HG02571 (cell line): ENCODE measurements around the gene GNAQ.
"Not testable (repeated sequence)": the region's sequence is repeated elsewhere in the genome, so short reads cannot be mapped to it uniquely, and the experiment has no call there.

ENCODE experiments used
- ATAC-seq: cut with Tn5 transposase; IDR thresholded peaks from one replicate; pipeline ENCODE4 v1.9.1; 2021; ENCODE audit warnings: mild to moderate bottlenecking, moderate library complexity; ENCODE audit not compliant: unreplicated experiment

The GNAQ gene

DNA sequence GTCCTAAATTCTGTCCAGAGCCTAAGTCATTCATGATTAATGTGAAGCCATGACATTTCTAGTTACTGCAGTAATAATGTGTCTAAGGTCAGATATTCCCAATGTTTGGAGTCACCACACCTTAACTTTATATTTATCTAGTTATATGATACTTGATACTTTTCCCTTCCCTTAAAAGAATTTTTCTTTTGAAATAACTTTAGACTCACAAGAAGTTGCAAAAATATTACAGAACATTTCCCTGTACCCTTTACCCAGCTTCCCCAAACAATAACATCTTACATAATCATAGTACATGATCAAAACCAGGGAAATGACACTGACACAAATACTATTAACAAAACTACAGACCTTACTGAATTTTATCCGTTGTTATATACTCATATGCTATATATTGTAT is 233.5 kb downstream of the GNAQ start:
- ATAC-seq, result no peak

DNA sequence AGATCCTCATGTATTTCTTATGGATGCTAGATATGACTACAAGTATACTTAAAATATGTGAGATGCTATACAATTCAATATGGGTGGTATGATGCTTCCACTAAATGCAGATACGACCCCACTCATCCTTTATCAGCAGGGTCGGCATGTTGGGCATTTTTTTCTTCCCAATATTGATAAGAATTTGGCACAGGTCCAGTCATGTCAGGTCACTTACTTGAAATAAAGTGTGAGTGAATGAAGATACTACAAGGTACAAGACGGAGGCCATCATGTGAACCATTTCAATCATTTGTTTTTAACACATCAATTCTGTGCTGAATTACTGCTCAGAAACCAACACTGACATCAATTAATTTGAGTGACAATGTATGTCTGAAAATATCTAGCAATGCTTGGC is 236.6 kb downstream of the GNAQ start:
- ATAC-seq, result no peak

DNA sequence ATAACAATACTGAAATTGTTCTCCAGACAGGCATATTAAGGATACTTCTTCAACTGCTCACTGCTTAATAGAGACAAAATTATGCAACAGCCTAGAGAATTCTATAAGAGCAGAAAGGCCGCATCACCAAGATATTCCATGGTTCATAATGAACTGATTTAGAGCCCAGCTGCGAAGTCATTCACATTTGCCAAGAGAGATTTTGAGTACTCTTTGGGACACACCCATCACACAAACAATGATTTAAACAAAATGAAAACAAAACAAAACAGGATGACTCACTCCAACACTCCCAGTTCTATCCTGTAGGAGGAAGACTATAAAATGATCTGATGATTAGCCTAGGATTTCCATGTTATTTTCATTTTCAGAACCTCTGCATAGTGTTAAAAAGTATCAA is 237.8 kb downstream of the GNAQ start:
- no peak for ATAC-seq

DNA sequence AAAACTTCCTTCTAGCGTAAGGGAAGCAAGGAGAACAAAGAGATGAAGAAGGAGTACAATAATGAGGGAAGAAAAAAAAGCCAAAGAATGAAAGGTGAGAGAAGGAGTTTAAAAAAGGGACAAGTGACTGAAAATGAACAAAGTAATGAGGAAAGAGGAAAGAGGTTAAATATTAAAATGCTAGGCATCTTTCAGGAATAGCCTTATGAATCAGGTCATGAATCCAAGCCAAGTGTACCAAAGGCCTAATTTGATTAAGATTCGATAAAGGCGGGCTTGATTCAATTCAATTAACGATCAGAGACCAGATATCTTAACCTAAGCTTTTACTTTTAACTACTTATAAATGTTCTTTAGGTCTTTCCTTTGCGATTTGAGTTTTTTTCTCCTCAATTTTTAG is 241.7 kb downstream of the GNAQ start:
- no peak for ATAC-seq

DNA sequence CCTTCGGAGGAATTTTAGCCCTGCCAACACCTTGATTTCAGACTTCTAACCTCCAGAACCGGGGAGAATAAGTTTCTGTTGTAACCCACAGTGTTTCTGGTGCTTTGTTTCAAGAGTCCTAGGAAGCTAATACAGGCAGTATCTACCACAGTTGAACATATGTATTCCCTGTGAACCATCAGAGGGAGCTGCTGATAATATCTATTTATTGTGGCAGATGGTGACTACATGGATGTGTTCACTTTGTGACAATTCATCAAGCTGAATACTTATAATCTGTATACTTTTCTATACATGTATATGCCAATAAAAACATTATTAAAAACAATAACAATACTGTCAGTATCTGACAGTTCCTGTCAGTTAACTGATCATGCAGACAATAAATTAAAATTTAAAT is 246.3 kb downstream of the GNAQ start:
- no peak for ATAC-seq

DNA sequence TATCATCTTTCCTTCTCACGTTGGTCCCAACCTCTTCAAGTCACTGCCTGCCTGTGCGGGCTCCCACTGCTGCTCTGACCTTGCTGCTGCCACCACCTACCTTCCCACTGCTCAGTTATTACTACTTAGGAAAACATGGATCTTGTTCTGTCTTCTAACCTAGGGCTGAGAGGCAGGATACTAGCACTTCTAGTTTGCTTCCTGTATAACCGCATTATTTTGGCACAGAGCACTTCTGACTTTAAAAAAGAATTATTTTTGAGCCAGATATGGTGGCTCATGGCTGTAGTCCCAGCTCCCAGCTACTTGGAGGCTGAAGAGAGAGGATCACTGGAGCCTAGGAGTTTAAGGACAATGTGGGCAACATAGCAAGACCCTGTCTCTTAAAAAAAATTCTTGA is 248.1 kb downstream of the GNAQ start:
- ATAC-seq, result no peak

DNA sequence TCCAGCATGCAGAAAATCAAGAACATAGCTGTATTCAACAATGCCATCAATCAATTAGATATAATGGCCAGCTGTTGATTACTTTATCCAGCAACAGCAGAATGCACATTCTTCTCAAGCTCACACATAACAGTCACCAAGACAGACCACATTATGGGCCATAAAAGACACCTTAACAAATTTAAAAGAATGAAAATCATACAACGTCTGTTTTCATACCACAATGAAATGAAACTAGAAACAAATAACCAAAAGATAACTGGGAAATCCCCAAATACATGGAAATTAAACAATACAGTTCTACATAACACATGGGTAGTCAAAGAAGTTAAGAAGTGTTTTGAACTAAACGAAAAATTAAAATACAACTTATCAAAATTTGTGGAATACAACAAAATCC is 252.6 kb downstream of the GNAQ start:
- ATAC-seq, result no peak

DNA sequence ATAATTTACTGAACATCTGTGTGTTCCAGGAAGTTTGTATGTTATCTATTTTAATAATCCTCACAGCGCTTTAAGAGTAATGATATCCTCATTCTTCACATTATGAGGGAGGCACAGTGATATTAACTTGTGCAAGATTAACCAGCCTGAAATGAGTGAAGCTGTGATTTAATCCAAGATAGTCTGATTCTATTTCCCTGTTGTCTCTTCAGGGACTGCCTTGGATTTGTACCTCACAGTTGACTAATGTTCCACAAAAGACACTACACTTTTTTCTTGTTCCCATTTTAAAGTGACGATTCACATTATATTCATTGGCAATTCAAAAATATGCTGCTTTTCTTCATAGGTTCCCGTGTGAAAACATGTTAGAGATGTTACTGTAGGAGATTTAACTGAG is 258.2 kb downstream of the GNAQ start:
- ATAC-seq, result no peak

DNA sequence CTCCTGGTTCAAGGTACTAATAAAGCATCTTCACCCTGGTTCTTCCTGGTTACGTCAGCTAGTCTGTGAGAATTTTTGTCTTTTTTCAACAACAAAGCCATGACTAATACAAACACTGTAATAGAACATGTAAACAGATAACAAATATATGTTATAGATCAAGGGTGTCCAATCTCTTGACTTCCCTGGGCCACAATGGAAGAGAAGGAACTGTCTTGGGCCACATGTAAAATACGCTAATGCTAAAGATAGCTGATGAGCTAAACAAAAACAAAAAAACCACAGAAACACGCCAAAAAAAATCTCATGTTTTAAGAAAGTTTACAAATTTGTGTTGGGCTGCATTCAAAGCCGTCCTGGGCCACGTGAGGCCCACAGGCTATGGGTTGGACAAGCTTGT is 259.0 kb downstream of the GNAQ start:
- no peak for ATAC-seq

DNA sequence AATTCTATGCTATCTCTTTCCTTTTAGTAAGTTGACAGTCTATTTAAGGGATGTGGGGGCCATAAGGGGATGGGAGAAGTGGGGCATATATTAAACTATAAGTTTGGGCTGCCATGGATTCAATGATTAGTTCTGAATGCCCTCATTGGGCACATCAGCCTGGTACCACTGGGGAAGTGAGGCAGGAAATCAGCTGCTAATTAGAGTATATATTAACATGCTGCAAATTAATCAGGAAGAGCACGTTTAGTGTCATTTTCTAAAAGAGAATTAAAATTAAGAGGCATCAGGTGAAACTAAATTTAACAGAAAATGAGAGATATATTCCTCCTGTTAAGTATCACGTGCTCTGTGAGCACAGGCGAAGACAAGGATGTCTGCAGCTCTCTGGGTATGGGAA is 260.4 kb downstream of the GNAQ start:
- ATAC-seq, result no peak

DNA sequence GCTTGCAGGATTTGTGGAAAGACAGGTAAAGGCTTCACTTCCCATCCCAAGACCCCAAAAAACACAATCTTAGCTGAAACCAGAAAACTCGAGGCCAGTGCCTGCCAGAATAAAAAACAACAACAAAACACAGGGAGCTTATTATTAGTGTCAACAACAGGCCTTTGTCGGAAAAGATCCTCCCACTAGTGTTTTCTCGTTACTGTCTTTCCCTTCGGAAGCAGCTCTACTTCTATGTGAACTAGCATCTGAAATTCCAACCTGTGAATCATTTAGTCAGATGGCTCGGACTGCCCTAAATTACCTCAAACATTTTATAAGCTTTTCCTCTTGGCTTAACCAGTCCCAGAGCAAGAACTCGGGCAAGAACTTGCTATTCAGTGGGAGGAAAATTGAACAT is 261.3 kb downstream of the GNAQ start:
- no peak for ATAC-seq

DNA sequence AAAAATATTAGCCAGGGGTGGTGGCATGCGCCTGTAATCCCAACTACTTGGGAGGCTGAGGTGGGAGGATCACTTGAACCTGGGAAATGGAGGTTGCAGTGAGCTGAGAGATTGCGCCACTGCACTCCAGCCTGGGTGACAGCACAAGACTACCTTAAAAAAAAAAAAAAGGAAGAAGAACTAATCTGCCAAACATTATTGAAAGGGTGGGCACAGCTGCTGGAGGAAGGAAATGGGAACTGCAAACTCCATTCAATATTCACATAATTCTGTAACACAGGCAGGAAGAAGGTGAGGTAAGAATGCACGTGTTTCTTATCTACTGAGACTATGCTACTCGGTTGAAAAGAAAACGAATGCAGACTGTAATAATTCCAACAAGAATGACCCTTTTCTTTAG is 262.4 kb downstream of the GNAQ start:
- no peak for ATAC-seq

DNA sequence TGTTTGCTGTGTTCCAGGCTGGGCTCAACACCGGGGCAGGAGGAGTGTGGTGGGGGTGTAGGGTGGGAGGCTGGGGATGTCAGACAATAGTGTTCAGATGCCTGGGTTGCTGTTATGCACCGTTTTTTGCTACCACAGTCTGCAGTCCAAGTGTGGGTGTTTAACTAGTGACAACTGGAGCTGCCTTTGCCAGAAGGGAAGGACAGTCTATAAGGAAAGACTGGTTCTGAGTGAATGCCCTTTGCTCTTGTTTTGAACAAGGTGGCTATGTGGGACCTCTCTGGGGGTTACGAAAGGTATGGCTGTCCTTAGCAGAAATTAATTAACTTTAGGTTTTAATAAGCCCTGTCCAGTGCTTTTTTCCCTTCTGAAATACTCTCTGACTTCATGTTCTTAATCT is 265.0 kb downstream of the GNAQ start:
- ATAC-seq, result no peak

DNA sequence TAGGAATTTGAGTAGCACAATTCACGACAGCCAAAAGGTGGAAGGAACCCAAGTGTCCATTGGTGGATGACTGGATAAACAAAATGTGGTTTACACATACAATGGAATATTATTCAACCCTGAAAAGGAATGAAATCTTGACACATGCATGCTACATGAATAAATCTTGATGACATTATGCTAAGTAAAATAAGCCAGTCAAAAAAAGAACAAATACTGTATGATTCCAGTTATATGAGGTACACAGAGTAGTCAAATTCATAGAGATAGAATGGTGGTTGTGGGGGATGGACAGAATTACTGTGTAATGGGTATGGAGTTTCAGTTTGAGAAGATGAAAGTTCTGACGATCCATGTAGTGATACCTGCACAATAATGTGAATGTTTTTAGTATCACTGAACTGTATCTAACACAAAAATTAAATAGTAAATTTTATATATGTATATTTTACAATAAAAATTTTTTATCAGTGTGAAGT is 265.8 kb downstream of the GNAQ start:
- ATAC-seq, result no peak

DNA sequence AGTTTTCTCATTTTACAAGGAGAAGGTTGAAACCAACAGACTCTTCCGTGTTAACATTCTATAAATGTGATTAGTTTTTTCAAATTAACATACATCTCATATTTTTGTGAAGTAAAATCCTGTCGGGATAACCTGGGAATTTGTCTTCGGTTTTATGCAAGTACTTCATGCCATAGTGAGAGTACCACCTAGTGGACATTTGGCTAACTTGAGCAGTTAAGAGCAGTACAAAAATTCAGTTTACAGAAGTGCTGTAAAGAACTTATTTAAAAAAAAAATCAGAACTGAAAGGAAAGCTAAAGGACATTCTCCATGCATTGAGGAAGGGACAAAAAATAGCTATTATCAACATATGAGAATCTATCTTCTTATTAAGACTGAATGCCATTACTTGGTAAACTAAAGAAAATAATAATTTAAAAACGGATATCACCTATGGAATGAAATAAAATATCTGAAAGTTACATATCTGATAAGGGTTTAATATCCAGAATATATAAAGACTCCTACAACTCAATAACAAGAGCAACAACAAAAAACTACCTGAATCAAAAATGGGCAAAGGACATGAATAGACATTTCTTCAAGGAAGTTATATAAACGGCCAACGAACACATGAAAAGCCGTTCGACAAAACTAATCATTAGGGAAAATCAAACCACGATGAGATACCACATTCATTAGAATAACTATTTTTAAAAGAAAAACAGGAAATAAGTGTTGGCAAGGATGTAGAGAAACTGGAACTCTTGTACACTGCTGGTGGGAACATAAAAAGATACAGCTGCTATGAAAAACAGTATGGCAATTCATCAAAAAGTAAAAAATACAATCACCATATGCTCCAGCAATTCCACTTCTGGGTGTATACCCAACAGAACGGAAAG is 266.5 kb downstream of the GNAQ start:
- ATAC-seq, result no peak

DNA sequence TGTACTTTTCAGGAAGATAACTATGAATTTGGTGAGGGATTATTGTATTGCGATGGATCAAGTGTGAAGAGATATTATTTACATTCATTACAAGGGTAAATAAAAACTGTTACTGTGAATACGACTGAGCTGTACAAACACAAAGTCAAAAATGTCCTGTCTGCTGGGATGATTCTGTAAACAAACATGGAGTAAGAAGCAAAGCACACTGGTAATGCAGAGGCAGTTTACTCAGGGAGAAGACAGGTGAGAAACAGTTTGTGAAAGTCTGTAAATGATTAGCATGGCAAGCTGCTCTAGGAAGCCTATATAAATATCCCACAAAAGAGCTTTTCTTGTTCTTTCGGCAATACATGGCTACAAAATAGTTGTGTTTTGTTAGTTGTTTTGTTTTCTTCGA is 268.0 kb downstream of the GNAQ start:
- no peak for ATAC-seq

DNA sequence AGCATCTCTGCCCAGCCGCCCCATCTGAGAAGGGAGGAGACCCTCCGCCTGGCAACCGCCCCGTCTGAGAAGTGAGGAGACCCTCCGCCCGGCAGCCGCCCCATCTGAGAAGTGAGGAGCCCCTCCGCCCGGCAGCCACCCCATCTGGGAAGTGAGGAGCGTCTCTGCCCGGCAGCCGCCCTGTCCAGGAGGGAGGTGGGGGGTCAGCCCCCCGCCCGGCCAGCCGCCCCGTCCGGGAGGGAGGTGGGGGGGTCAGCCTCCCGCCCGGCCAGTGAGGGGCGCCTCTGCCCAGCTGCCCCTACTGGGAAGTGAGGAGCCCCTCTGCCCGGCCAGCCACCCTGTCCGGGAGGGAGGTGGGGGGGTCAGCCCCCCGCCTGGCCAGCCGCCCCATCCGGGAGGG is 270.7 kb downstream of the GNAQ start:
- ATAC-seq, result not testable (repeated sequence)

DNA sequence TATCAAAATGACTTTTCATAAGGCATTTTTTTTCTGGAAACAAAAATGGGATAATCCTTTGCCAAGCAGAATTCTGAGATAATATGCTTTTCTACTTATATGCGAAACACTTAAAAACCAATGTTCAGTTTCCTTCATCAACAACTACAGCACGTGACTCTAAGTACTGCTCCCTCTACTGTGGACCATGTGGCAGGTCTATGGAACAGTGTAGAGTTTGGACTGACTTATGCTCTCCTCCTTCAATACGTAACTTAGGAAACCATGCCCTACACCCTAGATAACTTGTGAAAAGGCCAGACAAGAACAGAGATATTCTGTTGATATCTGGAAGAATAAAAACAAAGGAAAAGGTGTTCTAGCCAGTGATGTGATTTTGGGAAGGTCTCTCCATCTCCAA is 272.2 kb downstream of the GNAQ start:
- ATAC-seq, result no peak

DNA sequence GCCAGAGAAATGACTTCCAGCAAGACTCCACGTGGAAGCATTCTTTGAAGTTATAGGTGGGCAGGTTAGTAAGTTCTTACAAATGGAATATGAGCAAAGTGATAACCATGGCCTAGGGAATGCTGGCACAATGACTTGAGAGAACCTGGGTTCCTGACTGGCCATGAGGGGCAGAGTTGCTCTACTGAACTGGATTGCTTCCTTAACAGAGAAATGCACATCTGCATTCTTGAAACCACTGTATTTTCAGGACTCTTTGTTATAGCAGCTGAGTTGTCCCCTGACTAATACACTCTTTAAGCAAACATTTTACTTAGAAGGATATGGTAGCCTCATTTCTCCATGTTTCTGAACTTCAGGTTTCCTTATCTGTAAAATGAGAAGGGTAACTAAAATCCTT is 275.2 kb downstream of the GNAQ start:
- no peak for ATAC-seq

DNA sequence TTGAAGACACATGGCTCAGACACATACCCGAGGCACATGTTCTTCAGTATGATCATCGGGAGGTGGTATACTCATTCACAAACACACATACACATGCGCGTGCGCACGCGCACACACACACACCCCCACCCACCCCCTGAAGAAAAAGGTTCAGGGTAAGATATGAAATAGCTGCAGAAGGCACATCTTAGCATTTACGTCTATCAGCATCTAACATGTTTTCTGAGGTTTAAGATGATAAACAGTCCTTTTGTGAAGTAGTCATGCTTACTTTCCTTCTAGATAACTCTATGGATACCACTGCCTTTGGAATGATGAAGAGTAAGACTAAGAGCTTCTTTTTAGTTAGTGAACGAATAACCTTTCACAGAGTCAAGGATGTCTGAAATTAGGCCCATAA is 278.4 kb downstream of the GNAQ start:
- ATAC-seq, result no peak

DNA sequence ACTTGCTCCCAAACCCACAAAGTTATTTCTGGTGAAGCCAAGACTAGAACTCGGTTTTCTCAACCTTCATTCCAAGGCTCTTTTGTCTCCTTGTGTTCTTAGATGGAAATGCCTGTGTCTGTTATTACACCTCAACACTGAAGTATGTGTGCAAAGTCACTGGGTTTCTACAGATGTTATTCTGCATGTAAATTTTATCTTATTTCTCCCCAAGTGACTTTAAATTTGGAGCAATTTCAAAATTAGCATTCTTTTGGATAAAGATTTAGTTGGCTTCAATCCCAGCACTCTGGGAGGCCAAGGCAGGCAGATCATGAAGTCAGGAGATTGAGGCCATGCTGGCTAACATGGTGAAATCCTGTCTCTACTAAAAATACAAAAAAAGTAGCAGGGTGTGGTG is 279.1 kb downstream of the GNAQ start:
- ATAC-seq, result no peak

DNA sequence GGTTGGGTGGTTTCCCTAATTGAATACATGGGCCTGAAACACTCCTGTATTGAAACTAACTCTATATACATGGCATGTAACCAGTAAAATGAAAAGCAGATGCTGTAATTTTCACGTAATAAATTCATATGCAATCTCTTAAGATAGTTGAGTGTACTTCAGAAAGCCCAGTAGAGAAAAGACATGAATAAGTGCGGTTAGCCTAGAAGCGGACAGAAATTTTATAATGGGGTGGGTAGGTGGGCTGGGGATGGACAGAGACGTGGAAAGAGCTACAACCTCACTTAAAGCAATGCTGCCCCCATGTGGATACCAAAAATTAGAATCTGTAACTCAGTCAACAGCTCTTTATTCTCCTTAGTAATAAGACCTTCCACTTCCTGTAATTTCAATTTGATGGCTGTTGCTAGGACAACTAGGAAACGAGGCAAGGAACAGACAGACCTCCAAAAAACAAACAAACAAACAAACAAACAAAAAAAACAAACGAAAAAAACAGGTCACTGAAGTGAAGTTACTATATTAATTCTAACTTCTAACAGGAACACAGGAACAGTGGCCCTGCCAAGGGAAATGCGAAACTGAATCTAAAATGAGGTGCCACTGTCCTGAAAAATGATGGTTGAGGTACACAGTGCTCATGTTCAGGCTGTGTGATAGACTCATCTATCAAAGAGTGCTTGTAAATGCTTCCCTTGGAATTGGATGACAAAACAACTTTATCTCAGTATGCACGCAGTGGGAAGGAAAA is 280.1 kb downstream of the GNAQ start:
- no peak for ATAC-seq
